NCI-H1417 treated with DMSO at 0.1 percent for 48 hours (cell line): ENCODE measurements around the gene ORAI2.
"Not testable (repeated sequence)": the region's sequence is repeated elsewhere in the genome, so short reads cannot be mapped to it uniquely, and the experiment has no call there.

ENCODE experiments used
- DNase-seq: peaks from one replicate; lab custom pipeline; 2025; lab: John Stamatoyannopoulos, UW

ORAI2 gene

DNA sequence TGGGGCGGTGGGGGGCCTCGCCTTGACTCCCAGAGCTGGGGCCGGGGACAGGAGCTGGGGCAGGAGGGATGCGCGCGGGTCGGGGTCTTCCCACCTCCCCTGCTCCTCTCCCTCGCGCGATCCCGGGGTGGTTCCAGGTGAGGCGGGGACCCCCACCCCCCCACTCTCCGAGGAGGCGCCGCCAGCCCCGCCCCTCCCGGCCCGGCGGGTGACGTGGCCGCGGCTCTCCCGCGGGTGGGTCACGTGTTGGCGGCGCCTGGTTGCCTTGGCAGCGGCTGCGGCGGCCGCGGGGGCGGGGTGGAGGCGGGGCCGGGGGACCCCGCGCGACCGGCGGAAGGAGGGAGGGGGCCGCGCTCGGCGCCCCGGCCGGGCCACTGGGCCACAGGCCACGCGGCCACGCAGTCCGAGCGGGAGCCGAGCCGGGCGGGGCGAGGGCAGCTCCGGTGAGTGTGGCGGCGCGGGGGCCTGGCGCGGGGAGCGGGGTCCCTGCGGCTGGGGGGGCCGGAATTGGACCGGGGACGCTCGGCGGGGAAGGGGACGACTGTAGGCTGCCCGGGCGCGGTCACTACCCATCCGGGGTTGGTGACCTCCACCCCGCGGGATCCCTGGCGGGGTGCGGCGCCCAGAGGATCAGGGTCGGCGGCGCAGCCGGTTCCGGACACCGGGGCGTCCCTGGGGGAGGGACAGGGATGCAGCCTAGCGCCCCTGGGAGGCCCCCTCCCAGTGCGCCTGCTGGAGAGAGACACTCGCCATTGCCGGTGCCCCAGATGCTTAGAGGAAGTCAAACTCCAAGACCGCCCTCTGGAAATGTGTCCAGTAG is at the start of gene ORAI2:
Gene ORAI2, plus strand, starts transcription at position 357 of the 820 bp plus-strand sequence. CDS start 5,382 bp downstream, outside the sequence.
- DNase-seq = no peak

- no peak for DNase-seq
Observed at GRCh38 chr7:102387064-102387463, 46.3 kb upstream of the ORAI2 start.

DNA sequence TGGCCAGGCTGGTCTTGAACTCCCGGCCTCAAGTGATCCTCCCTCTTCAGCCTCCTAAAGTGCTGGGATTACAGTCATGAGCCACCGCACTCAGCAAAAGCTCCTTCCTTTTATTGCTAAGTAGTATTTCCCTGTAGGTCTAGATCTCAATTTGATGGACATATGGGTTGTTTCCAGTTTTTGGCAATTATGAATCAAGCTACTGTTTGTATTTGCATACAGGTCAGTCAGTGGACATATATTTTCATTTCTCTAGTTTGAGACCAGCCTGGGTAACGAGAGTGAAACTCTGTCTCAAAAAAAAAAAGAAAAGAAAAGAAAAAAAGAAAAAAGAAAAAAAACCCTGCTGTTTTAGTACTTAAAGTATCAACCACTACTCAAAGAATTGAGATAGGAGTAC is 43.6 kb upstream of the ORAI2 start:
- DNase-seq = no peak

GRCh38 chr7:102390697-102391484 is 42.5 kb upstream of the ORAI2 start:
- peak; percentile 6 for DNase-seq

DNA sequence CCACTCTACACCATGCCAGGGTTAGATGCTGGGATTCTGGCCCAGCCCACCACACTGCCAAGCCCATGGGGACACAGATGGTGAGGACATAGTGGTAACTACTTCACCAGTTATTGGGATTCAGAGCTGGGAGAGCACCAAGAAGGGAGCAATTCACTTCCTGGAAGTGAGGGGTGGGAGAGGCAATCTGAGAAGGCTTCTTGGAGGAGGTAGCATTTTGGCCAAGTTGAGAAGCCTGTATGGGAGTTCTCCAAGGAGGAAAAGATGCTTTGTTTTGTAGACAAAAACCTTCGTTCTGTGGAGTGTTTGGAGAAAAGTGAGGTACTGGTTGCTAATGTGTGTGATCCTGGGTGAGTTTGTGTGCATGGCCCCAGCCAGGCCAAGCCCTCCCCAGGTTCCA is 41.0 kb upstream of the ORAI2 start:
- DNase-seq = no peak

GRCh38 chr7:102393467-102393866 is 39.9 kb upstream of the ORAI2 start:
- DNase-seq = no peak

GRCh38 chr7:102395592-102395872 is 37.8 kb upstream of the ORAI2 start:
- DNase-seq = no peak

DNA sequence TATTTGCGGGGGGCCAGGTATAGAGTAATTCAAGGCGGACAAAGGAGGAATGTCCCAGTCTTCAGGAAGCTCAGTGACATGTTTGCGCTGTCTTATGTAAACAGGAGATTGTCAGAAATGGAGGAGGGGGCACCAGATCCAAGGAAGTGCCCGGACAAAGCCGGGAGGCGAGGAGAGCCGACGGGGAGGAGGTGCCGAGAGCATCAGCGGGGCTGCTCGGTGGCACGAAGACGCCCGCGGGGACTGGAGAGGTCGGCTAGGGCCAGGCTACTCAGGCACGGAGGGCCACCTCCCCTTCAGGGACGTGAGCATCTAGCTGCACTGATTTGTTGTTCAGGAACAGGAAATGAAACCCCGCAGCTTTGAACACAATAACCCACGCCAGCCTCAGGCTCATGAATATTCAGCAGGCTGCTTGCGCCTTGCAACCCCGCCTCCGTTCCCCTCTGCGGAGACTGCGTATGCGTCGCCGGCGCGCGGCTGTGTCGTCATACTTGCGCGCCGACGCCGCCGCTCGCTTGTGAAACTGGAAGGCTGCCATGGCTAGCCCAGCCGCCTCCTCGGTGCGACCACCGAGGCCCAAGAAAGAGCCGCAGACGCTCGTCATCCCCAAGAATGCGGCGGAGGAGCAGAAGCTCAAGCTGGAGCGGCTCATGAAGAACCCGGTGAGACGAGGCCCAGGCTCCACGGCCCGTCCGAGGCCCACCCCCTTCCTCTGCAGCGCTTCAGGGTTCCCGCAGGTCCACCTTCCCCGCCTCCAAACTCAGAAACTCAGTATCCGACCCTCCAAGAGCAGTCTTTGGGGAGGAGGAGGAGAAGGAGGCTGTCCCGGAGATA is 37.3 kb upstream of the ORAI2 start, which contains the start of gene PRKRIP1:
Gene PRKRIP1, plus strand, starts transcription at position 491 of the 837 bp plus-strand sequence. Its CDS starts 49 bp downstream, at position 540.
- DNase-seq = peak; percentile 88

GRCh38 chr7:102396710-102397019 is 36.7 kb upstream of the ORAI2 start:
- DNase-seq = no peak

DNA sequence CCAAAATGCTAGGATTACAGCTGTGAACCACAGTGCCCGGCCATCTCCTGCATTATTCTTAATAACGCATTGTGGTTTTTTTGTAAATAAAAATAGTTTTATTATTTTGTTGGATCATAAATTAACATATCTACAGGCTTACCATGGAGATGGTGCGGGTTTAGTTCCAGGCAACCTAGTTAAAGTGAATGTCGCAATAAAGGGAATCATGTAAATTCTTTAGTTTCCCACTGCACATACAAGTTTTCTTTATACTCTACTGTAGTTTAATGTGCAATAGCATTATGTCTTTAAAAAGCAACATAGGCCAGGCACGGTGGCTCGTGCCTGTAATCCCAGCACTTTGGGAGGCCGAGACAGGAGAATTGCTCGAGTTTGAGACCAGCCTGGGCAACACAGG is 34.8 kb upstream of the ORAI2 start:
- DNase-seq = no peak

- DNase-seq = no peak
Observed at GRCh38 chr7:102400360-102400759, 33.0 kb upstream of the ORAI2 start.

DNA sequence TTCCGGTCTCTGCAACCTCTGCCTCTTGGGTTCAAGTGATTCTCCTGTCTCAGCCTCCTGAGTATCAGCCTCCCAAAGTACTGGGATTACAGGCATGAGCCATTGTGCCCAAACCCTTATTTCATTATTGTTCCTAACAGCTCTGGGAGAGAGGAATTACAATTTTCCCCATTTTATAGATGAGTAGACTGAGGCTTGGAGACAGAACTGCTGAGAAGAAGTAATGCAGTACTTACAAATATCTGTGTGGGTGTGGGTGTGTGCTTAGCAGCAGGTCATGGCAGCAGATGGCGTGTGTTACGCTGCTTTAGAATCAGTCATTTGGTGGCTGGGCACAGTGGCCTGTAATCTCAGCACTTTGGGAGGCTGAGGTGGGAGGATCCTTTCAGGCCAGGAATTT is 29.8 kb upstream of the ORAI2 start:
- no peak for DNase-seq

DNA sequence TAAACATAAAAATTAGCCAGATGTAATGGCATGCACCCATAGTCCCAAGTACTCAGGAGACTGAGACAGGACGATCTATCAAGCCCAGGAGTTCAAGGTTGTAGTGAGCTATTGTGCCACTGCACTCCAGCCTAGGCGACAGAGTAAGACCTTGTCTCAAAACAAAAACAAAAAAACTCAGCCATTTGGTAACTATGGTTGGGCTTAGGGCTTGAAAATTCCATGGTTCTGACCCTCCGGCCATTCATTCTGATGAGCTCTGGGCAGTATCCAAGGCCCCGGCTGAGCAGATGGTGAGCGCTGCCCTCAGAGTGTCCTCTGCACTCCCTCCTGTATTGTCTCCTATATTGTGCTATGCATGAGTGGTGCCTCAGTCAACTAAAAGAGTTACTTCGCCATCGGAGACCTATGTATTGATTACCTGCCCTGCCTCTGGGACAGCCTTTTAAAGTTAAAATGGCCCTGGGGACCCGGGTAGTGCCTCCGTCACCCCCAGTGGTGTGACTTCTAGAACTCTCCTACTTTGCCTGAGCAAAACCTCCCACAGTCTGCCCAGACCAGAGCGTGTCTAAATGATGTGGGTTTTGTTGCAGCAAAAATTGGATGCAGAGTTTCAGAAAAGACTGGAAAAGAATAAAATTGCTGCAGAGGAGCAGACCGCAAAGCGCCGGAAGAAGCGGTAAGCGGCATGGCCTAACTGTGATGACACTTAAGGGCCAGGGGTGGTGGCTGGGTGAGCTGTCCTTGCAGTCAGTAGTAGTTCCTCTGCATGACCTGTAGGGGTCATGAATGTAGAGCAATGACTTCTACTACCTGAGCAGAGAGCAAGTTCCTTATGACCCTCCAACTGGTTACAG is 29.1 kb upstream of the ORAI2 start:
- DNase-seq = no peak

DNA sequence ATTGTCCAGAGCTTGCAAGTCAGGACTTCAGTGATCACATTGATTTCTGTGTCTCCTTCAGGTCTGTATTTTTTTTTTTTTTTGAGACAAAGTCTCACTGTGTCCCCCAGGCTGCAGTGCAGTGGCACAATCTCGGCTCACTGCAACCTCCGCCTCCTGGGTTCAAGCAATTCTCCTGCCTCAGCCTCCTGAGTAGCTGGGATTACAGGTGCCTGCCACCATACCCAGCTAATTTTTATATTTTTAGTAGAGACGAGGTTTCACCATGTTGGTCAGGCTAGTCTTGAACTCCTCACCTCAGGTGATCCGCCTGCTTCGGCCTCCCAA is 28.6 kb upstream of the ORAI2 start:
- not testable (repeated sequence) for DNase-seq

- no peak for DNase-seq
Observed at GRCh38 chr7:102407910-102408309, 25.5 kb upstream of the ORAI2 start.

DNA sequence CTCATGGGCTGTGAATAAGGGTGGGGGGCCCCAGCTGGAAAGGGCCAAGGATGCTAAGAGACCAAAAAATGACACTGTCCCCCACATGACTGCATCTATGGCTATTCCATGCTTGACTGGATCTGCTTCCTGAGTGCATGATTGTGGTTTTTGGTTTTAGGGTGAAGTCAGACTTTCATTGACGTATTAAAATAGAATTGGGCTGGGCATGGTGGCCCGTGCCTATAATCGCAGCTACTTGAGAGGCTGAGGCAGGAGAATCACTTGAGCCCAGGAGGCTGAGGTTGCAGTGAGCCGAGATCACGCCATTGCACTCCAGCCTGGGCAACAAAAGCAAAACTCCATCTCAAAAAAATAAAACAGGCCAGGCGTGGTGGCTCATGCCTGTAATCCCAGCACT is 24.8 kb upstream of the ORAI2 start:
- DNase-seq = not testable (repeated sequence)

GRCh38 chr7:102409340-102409739 is 24.0 kb upstream of the ORAI2 start:
- DNase-seq = no peak

DNA sequence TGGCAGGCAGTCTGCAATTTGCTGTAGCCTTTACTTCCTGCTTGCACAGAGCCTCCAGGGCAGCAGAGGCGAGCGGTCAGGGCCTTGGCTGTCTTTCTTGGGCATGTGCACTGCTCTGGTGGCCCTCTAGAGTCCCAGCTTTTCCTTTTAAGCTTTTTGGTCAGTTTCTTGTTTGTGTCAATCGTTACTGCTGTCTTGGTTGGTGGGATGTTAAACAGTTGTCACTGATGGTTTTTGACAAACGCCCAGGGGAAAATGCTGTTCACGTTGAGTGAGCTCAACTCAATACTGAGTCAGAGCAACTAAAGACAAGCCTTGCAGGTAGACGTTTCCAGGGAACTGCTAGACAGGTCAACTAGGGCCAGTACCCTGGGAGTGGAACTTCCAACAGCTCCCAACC is 23.3 kb upstream of the ORAI2 start:
- DNase-seq = no peak

DNA sequence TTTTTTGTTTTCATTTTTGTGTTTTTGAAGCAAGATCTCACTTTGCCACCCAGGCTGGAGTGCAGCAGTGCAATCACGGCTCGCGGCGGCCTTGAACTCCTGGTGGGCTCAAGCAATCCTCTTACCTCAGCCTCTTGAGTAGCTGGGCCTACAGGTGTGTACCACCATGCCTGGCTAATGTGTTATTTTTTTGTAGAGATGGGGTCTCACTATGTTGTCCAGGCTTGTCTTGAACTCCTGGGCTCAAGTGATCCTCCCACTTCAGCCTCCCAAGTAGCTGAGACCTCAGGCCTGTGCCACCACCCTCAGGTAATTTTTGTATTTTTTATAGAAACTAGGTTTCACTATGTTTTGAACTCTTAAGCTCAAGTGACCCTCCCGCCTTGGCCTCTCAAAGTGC is 22.5 kb upstream of the ORAI2 start:
- no peak for DNase-seq

DNA sequence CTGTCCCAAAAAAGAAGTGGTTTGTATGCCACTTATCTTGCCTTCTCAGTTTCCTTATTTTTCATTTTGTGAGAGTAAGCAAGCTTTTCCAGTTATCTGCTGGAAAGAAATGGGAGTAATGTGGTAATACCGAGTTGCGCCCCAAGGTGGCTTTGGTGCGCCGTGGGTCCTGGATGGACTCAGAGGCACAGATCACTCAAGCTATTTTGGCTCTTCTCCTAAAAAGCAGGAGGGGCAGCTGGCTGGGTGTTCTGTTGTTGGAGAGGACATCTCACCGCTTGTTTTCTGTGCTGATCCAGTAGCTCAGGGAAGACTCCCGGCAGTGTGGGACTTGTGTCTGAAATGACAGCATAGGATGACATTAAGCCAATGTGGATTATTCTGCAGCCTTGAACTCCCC is 20.8 kb upstream of the ORAI2 start:
- DNase-seq = no peak

GRCh38 chr7:102413091-102413490 is 20.3 kb upstream of the ORAI2 start:
- DNase-seq = no peak

DNA sequence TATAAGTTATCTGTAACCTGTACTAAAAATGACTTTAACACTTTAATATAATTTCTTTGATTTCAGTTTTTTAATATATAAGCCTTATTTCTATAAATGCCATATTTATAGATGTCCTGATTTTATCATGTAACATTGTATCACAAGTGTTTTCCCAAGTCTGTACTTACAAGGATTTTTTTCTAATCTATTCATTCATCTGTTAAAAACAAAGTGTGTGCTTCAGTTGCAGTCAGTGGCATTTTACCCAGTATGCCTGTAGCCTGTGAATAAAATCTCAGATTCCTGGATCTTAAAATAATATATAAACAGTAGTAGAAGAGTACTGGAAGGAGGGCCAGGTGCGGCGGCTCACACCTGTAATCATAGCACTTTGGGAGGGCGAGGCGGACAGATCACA is 19.8 kb upstream of the ORAI2 start:
- DNase-seq = no peak
